ENCODE measurements around the gene IRS1. TPM values are rescaled to one million over a fixed set of nuclear protein-coding genes. Genes with fewer than 3 reads are reported as not detected.

IRS1 gene
- total RNA-seq, 1 donor from 2014 or later: 11.3 TPM

DNA sequence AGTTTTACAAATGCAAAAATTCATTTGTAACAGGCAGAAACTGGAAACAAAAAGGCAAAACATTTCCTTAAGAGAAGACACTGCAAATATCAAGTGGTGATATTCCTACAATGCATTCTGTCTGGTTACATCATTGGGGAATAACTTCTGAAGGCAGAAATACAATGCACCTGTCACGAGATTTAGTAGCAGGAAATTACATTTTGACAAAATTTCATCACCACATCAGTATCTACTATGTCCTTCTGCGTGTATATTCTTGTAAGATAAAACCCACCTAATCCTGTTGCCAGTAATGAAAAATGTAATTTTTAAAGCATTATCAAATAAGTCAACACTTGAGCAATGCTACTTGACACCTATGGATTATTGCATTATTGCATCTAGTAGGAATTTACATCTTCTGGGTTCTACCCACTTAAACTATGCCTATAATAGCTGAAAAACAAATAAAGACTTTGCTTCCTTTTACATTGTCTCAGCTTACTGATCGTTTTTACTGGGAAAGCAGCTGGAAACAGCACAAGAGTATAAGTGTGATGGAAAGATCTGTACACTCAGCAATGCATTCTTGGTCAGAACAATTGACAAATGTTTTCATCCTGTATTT is 59.5 kb downstream of the IRS1 start:
- H3K27ac ChIP-seq: no peak overlapping the region

DNA sequence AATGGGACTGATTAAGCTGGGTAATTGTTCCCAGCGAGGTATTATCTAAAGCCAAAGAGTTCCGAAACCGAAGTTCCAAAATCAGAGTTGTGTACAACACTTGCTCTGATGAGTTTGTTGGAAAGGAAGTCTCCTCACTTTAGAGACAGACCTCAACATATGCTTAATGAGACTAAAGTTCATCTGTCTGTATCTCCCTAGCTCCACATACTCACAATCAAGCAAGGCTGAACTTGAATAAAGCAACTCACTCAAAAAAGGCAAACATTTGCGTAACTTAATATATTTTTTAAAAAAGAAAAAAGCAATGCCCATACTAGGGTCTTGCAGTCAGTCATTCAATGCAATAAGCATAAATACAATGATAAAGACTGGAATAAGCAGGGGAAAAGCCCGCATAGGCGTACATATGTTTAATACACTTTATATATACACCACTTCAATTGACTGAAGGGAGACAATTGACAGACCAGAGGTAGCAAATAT is 60.0 kb downstream of the IRS1 start:
- no peak for ATAC-seq
- no peak overlapping the region for H3K4me3 ChIP-seq
- H3K9me3 ChIP-seq: no peaks in the 10 kb centered on the region
- no peaks in the 10 kb centered on the region for H3K27me3 ChIP-seq (ENCODE audit: low read depth)
- no peaks in the 10 kb centered on the region for H3K36me3 ChIP-seq
- intact Hi-C loops (cut with DNase I): no loop called here
- peaks cover 33% of the 10 kb centered on the region for H3K4me1 ChIP-seq
- H3K27ac ChIP-seq: no peak overlapping the region
- TF ChIP-seq, protein P1, sequence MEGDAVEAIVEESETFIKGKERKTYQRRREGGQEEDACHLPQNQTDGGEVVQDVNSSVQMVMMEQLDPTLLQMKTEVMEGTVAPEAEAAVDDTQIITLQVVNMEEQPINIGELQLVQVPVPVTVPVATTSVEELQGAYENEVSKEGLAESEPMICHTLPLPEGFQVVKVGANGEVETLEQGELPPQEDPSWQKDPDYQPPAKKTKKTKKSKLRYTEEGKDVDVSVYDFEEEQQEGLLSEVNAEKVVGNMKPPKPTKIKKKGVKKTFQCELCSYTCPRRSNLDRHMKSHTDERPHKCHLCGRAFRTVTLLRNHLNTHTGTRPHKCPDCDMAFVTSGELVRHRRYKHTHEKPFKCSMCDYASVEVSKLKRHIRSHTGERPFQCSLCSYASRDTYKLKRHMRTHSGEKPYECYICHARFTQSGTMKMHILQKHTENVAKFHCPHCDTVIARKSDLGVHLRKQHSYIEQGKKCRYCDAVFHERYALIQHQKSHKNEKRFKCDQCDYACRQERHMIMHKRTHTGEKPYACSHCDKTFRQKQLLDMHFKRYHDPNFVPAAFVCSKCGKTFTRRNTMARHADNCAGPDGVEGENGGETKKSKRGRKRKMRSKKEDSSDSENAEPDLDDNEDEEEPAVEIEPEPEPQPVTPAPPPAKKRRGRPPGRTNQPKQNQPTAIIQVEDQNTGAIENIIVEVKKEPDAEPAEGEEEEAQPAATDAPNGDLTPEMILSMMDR (IDR thresholded peaks at IDR 0.05): no peak
- DNase-seq: no peak

More for the DNA sequence above, 59.5 kb downstream of the IRS1 start:
- DNase-seq: no peak
- peaks cover 33% of the 10 kb centered on the region for H3K4me1 ChIP-seq
- no peaks in the 10 kb centered on the region for H3K9me3 ChIP-seq
- no peak for ATAC-seq
- TF ChIP-seq, protein P1 (IDR thresholded peaks at IDR 0.05): no peak
- H3K4me3 ChIP-seq: no peak overlapping the region
- H3K36me3 ChIP-seq: no peaks in the 10 kb centered on the region
- intact Hi-C loops (cut with DNase I): no loop called here
- no peaks in the 10 kb centered on the region for H3K27me3 ChIP-seq (ENCODE audit: low read depth)

DNA sequence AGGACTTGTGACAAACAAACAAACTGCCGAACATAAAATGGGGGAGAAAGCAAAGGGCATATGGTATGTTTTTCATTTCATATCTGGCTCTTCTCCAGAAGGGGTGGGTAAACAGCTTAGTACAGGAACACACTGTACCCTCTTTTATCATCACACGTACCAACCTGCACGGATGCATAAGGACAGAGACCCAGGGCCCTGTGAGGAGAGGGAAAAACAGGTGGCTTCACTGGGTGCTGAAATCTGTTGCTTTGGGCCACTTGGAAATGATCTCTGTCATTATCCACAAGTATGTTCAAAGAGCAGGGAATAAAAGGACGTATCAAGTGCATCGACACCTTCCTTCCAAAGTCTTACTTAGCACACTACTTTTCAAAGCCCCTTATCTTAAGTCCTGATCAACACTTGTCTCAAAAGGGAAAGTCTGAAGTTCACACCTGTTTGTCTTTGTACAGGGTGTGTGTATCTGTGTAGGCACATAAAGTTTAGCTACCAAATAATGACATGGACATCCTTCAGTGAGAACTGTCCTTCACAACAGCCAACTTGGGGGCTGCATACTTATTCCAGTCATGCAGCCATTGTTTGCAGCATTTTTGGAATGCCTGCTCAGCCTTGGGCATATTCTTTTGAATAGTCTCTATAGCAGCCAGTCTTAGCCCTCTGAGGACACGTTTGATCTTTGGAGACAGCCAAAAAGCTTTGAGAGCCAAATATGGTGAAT is 60.6 kb downstream of the IRS1 start:
- Histone ChIP-seq H3K4me3 (no peak overlapping the region), H3K27me3 (ENCODE audit: low read depth) (no peaks in the 10 kb centered on the region), H3K36me3 (no peaks in the 10 kb centered on the region), H3K9me3 (no peaks in the 10 kb centered on the region), H3K4me1 (peaks cover 36% of the 10 kb centered on the region), H3K27ac (no peak overlapping the region)
- TF ChIP-seq, protein P1 (IDR thresholded peaks at IDR 0.05): no peak
- ATAC-seq (peak in 1 of 2 donors; percentile 59), DNase-seq (no peak)
- intact Hi-C loops (cut with DNase I): no loop called here

DNA sequence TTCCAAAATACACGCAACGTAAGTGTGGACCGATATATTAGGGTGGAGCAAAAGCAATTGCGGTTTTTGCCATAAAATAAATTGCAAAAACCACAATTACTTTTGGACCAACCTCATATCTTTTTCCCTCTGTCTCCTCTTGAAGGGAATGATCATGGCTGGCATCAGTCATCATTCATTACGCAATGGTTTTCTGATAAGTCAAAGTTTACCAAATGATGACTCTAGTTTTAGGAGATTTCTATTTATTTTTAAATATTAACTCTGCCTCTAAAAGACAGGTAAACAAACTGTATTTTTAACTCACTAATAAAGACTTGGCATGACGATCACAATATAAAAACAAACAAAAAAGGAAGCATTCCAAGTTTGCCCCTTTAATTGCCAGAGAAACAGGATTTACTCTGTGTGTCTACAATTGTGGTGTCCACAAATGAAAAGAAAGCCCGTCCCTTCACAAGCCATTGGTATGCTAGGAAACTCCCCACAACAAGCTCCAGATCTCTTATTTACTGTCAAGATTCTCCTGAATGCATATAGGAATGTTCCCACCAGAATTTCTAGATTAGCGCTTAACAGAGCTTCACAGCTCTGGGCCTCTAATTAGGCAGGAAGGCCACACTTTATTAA is 61.3 kb downstream of the IRS1 start:
- H3K27me3 ChIP-seq (ENCODE audit: low read depth): no peaks in the 10 kb centered on the region
- ATAC-seq (no peak), DNase-seq (no peak)
- H3K9me3 ChIP-seq: no peaks in the 10 kb centered on the region
- no peaks in the 10 kb centered on the region for H3K36me3 ChIP-seq
- peaks cover 39% of the 10 kb centered on the region for H3K4me1 ChIP-seq
- intact Hi-C loops (cut with DNase I): no loop called here
- no peak overlapping the region for H3K4me3 ChIP-seq
- TF ChIP-seq, protein P1 (IDR thresholded peaks at IDR 0.05): no peak
- H3K27ac ChIP-seq: no peak overlapping the region

DNA sequence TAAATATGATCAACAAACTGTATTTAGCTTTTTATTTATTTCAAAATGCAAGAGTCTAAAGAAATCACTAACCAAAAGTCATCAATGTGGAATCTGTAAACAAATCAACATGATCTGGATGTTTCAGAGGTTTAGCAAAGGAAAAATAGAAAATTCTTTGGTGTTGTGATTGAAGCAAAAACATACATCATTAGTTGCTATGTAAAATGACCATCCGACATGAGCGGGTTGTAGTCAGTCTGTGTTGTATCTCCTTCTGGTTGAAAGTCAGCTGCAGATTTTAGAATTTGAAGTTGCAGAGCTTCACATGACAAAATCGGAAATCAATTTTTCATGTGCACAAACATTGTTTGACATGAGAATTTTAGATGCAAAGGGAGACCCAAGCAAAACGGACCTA is 63.2 kb downstream of the IRS1 start:
- H3K9me3 ChIP-seq: no peaks in the 10 kb centered on the region
- no peaks in the 10 kb centered on the region for H3K27me3 ChIP-seq (ENCODE audit: low read depth)
- TF ChIP-seq, protein P1 (IDR thresholded peaks at IDR 0.05): no peak
- no peak for ATAC-seq
- DNase-seq: no peak
- H3K4me1 ChIP-seq: peaks cover 28% of the 10 kb centered on the region
- intact Hi-C loops (cut with DNase I): no loop called here
- H3K27ac ChIP-seq: no peak overlapping the region
- no peak overlapping the region for H3K4me3 ChIP-seq
- H3K36me3 ChIP-seq: no peaks in the 10 kb centered on the region
